HG03460 (cell line): Measurements from ENCODE around the gene VSTM2B.
"Not testable (repeated sequence)": the region's sequence is repeated elsewhere in the genome, so short reads cannot be mapped to it uniquely, and the experiment has no call there.

Experiments
- ATAC-seq: cut with Tn5 transposase; IDR thresholded peaks from one replicate; pipeline ENCODE4 v1.9.1; 2021; ENCODE audit not compliant: unreplicated experiment

Gene VSTM2B

DNA sequence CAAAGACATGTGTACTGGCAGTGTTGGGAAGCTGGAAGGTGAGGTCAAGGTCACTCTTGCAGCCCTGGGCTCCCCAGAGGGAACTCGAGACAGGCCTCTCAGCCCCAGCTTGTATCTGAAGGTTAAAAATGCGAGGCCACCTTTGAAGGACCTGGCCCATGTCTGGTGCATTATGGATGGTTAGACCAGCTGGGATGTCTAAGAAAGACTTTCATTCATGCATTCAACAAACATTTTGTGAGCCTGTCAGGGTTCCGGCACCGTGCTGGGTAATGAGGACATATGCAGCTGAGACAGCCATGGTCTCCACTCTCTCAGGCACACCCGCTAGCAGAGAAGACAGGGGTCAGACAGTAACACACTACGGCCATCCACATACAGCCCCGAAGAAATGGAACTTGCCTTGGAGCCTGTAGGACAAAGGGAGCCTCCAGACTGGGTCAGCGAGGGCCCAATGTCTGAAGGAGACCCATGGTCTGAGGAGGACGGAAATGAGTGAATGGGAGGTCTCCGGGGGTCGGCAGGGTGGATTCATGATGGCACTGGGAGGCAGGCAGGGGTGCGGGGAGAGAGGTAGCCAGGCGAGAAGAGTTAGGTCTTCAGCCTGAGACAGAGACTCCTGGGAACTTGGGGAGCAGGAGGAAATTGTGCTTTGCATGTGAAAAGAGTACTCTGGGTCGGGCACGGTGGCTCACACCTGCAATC, 19.0 kb downstream of the VSTM2B start:
- no peak for ATAC-seq

DNA sequence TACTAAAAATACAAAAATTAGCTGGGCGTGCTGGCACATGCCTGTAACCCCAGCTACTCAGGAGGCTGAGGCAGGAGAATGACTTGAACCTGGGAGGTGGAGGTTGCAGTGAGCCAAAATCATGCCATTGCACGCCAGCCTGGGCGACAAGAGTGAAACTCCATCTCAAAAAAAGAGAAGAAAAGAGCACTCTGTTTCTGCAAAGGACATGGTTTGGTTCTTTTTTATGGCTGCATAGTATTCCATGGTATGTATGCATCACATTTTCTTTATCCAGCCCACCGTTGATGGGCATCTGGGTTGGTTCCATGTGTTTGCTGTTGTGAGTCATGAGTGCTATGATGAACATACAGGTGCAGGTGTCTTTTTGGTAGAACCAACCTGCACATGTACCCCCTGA, 19.7 kb downstream of the VSTM2B start:
- ATAC-seq: not testable (repeated sequence)

DNA sequence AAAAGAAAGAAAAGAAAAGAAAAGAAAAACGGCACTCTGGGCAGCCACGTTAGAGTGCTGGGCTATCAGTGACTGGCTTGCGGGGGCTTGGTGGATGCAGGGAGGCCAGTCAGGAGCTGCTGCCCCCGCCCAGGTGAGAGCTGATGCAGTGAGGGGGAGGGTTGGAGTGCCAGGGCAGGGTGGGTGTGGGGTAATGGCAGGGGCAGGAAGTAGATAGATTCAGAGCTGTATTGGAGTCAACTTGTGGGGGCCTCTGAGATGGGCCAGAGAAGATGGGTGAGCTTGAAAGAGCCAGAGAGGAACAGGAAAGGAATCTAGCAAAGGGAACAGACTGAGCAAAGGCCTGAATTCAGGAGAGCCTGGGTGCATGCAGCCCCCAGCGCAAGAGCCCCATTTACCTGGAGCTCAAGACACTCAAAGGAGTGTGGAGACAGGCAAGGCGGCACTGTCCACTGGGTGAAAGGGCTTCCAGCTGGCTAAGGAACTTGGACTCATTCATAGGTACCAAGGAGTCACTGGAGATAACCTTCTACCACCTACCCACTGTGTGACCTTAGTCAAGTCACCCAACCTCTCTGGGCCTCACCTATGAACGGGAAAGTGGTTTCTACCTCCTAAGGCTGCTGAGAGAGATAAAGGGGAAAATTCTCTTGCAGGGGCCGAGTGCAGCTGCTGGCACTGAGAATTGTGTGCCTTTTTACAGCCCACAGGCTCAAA, 20.2 kb downstream of the VSTM2B start:
- ATAC-seq: no peak

DNA sequence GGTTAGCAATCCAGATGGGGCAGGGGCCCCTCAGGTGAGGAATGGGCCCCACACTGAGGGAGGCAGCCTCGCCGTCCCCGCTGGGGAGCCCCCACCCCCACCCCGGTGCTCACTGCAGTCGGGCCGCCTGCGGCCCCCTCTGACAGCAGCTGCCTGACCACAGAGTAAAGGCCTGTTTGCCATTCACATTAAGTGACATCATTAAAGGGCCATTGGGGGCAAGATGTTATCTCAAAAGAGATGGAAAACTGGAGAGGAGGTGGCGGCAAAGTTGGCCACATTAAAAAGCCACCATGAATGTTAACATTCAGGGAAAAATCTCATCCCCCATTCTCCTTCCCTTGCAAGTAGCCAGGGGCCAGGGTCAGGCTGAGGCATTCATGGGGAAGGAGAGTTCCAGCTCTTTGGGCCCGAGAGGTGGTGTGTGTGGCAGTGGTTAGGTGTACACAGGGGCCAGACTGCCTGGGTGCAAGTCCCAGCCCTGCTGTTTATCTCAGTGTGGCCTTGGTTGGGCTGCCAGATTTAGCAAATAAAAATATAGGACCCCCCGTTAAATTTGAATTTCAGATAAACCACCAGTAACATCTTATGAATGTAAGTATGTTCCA, 20.9 kb downstream of the VSTM2B start:
- no peak for ATAC-seq

DNA sequence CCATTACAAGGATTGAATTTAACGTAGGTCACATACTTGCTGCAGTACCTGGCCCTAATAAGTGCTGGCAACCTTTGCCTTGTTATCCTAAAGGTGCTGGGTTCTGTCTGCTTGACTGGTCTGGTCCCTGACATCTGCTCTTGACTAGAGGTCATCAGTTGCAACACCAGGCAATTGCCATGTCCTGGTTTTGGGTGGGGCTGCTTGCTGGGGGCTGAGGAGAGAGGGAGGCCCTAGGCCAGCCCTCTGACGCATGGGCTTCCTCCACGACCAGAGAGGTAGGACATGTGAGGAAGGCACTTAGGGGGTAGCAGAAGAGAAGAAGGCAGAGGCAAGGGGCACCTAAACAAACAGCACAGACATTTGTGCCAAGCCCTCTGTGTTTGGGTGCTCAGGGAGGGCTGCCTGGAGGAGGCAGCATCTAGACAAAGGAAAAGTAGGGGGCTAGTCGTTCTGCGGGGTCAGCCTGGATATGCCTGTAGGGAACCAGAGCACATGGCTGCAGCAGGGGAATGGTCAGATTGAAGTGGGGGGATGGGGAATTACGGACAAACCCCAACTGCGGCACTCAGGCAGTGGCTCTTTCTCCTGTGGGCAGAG, 21.7 kb downstream of the VSTM2B start:
- no peak for ATAC-seq

DNA sequence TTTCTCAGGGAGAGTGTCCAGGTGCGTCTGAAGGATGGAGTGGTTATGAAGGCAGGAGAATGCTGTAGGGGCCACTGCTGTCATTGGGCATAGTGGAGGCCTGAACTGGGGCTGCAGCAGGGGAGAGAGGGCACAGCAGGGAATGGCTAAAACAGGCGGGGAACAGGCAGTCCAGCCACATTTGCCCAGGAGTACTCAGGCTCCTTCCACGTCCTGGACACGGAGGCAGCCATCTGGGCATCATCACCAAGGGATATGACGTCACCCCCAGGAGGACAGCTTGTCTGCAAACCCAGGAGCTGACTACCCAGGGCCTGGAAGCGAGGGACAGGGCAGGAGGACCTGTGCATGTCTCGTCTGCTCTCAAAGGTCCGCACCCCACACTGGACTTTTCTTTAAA, 22.2 kb downstream of the VSTM2B start:
- ATAC-seq: no peak

DNA sequence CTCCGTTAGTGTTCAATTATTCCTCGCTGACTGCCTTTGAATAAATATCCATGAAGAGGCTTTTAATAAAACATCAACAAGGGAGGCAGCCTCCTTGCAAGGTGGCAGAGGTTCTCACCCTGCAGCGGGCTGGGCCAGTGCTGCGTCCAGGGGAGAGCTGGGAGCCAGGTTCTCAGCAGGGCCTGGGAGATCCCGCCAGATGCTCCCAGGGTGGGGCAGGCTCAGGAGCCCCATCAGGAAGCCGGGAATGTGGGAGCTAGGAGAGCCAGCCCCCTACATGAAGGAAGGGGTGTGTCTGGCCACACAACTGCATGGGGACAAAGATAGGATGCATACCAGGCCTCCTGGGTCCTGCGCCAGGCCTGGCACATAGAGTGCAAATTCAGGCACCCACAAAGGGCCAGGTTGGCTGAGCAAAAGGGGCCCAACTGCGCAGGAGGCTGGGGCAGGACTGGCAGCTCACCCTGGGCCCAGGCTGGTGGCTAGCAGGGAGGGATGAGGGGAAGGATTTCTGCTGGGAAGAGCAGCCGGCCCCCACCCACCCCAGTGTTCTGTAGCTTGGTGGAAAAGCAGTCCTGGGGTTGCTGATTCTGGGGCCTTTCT, 22.8 kb downstream of the VSTM2B start:
- no peak for ATAC-seq

DNA sequence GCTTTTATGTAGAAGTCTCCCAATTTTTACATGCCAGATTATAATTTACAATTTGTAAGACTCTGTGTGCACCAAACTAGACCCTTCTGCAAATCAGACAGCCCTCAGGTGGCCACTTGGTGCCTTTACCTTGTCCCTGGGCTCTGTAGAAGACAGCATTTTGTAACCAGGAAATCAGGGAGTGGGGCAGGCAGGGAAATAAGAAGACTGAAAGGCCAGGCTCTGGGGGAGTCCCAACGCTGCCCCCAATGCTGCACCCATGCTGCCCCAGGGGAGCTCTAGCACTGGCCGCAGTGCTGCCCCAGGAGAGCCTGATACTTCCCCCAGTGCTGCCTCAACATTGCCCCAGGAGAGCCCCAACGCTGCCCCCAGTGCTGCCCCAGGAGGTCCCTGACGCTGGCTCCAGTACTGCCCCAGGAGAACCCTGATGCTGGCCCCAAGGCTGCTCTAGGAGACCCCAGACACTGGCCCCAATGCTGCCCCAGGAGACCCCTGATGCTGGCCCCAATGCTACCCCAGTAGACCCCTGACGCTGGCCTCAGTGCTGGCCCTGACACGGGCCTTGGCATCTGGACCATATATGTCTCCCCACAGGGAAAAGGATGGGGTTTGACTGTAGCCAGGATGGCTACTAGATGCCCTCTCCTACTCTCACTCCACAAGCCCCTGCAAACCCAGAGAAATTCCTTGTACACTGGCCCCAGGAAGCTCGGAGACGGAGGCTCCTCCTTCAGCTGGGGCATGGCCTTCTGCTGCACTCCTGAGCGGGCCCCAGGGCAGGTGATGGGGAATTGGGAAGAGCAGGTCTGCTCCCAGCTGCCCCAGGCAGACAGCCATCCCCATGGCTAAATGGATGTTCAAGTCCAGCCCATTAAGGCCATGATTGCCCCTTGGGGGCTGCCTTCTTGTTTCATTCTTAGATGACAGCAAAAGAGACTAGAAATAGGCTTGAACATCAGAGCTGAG, 23.6 kb downstream of the VSTM2B start:
- no peak for ATAC-seq

DNA sequence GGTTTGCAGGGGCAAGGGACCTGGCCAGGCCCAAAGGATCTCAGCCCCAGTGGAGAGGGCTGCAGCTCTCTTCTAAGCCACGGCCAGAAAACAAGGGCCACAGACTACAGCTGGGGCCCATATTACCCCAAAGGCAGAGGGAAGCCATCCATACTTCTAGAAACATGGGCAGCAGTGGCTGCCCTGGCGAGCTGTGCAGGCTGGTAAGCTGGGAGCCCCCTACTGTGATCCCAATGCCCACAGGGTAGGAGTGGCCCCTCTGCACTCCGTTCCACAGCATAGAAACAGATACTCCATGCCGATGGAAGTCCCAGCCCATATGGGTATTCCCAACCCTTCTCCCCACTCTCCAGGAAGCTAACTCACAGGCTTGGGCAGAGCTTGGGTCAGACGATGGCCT, 25.1 kb downstream of the VSTM2B start:
- no peak for ATAC-seq

DNA sequence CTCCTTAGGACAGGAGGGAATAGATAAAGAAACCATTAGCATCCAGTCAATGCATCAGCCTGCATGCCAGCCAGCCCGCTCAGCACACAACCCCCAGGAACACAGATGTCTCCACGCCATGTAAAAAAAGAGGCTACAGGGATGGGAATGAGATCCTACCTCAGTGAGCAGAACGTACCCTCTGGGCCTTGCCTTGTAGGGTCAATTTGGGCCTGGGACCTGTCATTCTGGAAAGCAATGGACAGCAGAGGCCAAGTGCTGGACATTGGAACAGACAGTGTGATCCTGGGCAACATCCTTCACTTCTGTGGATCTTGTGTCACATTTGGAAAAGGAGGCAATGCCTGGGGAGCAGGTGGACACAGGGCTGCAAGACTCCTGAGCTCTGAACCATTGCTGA, 26.0 kb downstream of the VSTM2B start:
- no peak for ATAC-seq

DNA sequence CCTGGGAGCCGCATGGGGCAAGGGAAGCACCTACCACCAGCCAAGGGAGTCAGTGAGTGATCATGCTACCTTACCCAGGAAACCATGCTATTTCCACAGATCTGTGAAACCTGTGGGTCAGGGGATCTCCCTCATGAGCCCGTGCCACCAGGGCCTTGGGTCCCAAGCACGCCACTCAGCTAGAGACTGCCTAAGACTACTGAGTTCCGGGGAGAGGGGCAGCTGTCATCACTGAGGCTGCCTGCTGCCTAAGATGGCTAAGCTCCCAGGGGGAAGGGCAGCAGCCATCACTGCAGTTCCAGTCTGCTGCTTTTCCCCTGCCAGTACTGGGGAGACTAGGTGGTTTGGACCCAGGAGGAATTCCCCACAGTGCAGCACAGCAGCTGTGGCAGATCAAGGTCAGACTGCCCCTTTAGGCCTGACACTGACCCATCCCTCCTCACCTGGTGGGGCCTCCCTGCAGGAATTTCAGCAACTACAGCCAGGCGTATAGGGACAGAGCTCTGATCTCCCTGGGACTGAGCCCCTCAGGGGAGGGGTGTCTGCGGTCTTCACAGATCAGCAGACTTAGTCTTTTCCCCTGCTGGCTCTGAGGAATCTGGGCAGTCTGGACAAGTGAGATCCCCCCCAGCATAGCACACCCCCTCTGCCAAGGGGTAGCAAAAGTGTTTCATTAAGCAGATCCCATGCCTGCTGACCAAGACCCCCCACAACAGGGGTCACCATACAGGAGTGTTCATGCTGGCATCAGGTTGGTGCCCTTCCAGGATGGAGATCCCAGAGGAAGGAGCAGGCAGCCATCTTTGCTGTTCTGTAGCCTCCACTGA, 26.9 kb downstream of the VSTM2B start:
- no peak for ATAC-seq

DNA sequence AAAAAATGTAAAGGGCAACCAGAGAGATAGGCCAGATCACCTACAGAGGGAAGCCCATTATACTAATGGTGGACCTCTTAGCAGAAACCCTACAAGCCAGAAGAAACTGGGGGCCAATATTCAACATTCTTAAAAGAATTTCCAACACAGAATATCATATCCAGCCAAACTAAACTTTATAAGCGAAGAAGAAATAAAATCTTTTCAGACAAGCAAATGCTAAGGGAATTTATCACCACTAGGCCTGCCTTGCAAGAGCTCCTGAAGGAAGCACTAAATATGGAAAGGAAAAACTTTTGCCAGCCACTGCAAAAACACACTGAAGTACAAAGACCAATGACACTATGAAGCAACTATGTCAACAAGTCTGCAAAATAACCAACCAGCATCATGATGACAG, 28.4 kb downstream of the VSTM2B start:
- ATAC-seq: no peak

DNA sequence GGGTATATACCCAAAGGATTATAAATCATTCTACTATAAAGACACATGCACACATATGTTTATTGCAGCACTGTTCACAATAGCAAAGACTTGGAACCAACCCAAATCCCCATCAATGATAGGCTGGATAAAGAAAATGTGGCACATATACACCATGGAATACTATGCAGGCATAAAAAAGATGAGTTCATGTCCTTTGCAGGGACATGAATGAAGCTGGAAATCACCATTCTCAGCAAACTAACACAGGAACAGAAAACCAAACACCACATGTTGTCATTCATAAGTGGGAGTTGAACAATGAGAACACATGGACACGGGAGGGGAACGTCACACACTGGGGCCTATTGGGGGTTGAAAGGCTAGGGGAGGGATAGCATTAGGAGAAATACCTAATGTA, 33.3 kb downstream of the VSTM2B start:
- ATAC-seq: not testable (repeated sequence)

DNA sequence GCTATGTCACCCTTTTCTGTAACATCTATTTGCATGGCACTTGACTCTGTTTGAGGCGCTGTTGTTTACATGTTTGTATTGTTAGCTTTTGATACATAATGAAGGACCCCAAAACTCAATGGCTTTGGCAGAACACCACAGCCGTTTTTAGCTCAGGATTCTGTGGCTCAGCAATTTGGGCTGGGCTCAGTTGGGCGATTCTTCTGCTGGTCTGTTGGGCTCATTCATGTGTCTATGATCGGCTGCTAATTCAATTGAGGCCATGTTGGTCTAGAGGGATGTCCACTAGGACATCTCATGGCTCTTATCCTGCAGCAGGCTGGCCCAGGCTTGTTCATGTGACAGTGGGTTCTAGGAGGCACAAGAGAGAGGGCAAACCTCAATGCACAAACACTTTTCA, 33.9 kb downstream of the VSTM2B start:
- ATAC-seq: no peak

DNA sequence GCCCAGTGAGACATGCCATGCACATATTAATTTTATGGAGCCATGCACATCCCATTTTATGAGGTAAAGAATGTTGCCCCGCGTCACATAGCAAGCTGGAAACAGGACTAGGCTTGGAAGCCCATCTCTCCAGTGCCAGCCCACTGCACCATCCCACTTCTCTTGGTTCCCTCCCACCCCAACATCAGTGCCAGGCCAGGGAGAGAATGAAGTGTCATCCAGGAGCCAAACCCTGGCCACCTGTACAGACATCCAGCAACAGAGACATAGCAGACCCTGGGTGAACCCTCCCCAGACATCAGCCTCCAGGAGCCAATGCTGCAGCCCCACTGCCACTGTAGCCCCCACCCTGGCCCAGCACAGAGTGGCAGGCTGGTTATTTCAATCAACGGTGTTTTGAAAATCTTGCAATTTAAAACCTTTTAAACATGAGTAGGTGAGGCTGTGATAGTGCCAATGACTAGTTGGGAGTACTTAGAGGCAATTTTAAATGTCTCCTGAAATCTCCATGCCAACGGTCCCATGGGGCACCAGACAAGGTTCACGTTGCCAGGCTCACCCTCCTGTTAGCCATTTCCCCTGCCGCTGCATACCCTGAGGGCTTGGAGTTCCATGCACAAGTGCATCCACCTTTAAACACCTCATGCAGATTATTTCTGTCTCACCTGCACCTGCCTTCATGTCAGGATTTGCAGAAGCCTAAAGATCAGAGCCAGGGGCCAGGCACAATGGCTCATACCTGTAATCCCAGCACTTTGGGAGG, 34.7 kb downstream of the VSTM2B start:
- ATAC-seq: no peak

DNA sequence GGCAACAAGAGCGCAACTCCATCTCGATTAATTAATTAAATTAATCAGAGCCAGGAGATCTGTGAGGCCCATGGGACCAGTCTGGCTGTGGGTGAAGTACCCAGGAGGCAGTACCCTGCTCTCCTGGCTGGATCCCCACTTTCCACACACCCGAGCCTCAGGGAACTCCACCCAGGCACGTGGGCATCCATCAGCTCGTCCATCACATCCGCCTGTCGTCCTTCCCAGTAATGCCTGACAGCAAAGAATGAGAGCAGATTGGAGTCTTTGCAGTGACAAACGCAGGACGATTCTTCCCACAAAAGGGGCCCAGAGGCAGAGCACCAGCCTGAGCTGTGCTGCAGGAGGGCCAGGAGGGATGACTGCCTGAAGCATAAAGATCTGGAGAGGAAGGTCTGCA, 35.8 kb downstream of the VSTM2B start:
- no peak for ATAC-seq

DNA sequence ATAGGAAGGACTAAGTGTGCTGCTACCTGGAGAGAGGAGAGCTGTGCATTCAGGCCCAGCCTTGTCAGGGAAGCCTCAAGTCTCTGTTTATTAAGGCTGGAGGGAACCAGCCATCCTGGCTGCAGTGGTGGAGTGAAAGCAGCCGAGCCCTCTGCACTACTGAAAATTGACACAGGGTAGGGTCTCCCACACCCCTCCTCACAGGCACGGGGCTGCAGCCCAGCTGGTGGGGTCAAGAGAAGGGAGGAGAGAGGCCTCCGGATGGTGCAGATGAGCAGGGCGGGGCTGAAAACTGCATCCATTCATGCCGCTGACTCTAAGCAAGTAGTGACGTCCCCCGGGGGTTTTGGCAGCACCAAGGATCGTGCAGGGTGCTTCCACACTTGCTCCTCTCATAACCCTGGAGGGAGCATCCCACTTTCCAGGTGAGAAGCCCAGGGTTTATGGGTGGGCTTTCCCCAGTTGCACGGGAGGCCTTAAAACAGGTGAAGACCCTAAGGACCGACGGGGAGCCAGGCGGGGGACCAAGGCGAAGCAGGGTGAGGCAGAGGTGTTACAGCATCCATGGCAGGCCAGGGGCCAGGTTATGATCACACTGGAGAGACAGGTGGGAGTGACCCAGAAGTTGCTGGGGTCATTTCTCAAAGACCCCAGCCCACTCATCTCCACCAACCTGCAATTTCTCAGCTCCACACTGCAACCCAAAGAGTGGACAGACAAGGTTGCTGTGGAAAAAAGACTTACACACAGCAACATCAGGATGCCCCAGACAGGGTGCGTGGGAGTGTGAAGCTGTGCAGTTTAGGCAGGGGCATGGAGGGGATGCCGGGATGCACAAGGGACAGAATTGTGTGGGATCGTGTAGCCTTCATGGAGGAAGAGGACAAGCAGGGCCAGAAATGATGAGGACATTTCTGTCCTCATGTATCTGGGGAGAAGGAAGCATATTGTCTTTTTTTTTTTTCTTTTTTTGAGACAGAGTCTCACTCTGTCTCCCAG, 36.8 kb downstream of the VSTM2B start:
- no peak for ATAC-seq
